GM12878 (cell line): ENCODE data around the gene PDPK1.
"Not testable (repeated sequence)": the region's sequence is repeated elsewhere in the genome, so short reads cannot be mapped to it uniquely, and the experiment has no call there.

Source experiments
- CEBPZ ChIP-seq: fragments of 150-350 bp; IDR thresholded peaks from 2 replicates; pipeline ENCODE4 v1.6.1; 2016; ENCODE audit warnings: low read depth, low read length
- CTCF ChIP-seq, 3 experiments: IDR thresholded peaks in 2 of 3; conservative IDR thresholded peaks in 1 of 3; 2 replicates each; pipeline ENCODE4 v1.5.1; 2011; ENCODE audit warnings: low read depth in 3 of 3, low read length in 3 of 3, mild to moderate bottlenecking in 3 of 3, control low read depth in 2 of 3, moderate library complexity in 2 of 3, inconsistent platforms in 1 of 3, mixed read lengths in 1 of 3; ENCODE audit not compliant: control insufficient read depth in 2 of 3, insufficient read depth in 1 of 3; ENCODE audit errors: extremely low read depth in 1 of 3
- MYC ChIP-seq: IDR thresholded peaks from 2 replicates; pipeline ENCODE4 v1.6.1; 2011; ENCODE audit warnings: mild to moderate bottlenecking, low read length, moderate library complexity, inconsistent platforms; ENCODE audit not compliant: insufficient read depth, insufficient replicate concordance, insufficient read length, severe bottlenecking
- POLR2A ChIP-seq: IDR thresholded peaks from 2 replicates; pipeline ENCODE4 v1.6.1; 2011; ENCODE audit warnings: low read depth, mild to moderate bottlenecking, low read length
- POLR2AphosphoS5 ChIP-seq: IDR thresholded peaks from 2 replicates; pipeline ENCODE4 v1.6.1; 2011; ENCODE audit warnings: mild to moderate bottlenecking, low read length, inconsistent platforms
- REST ChIP-seq: IDR thresholded peaks from 2 replicates; pipeline ENCODE4 v1.6.1; 2012; ENCODE audit warnings: mild to moderate bottlenecking, low read depth, low read length
- USF1 ChIP-seq: IDR thresholded peaks from 2 replicates; pipeline ENCODE4 v1.6.1; 2011; ENCODE audit warnings: borderline replicate concordance, low read depth, mild to moderate bottlenecking, moderate library complexity, mixed read lengths, low read length; ENCODE audit not compliant: insufficient read depth; ENCODE audit errors: extremely low read length
- ZNF24 ChIP-seq: fragments of 450-650 bp; IDR thresholded peaks from 2 replicates; pipeline ENCODE4 v1.6.1; 2017; ENCODE audit warnings: antibody characterized with exemption, mild to moderate bottlenecking

GRCh38 chr16:2604016-2604369, 66.2 kb downstream of the PDPK1 start:
- TF ChIP-seq POLR2A; CEBPZ; REST; POLR2AphosphoS5; MYC; ZNF24; CTCF (IDR thresholded peaks at IDR 0.05 in 2 of 3, conservative IDR thresholded peaks at IDR 0.05 in 1 of 3; ENCODE audit: control insufficient read depth in 2 of 3, extremely low read depth in 1 of 3, insufficient read depth in 1 of 3, low read depth in 3 of 3, low read length in 3 of 3); USF1: not testable (repeated sequence)
